ENCODE data around the gene DGKB. TPM values are rescaled to one million over a fixed set of nuclear protein-coding genes. Genes with fewer than 3 reads are reported as not detected.

Gene DGKB
- total and polyA plus RNA-seq, 2 of the 8 experiments (the other 6 are each of a cell fraction or from before 2014, with no cell fraction given), result 1.9 to 2.6 TPM

DNA sequence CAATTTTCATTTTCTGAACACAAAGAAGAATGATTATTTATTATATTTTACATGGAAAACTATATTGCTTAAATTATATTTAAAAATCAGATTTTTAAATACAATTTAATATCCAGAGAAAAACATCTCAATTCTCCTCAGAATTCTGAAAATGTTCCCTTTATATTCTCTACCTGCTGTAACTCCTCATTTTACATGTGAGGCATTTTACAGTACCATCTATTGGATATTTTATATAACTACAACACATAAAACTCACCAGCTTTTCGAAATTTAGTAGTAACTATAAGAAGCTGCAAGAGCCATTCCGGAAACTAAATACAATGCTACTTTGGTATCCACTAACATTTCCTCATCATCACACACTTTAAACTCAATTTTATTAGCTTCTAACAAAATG lies 264.6 kb downstream of the DGKB start (continued):
- TF ChIP-seq CBX5 (IDR thresholded peaks at IDR 0.05; ENCODE audit: low read depth, low read length), result no peak
- TF ChIP-seq CBX8 (IDR thresholded peaks at IDR 0.05; ENCODE audit: borderline replicate concordance, low read depth, low read length), result no peak
- TF ChIP-seq POLR2A (IDR thresholded peaks at IDR 0.05; ENCODE audit: control extremely low read depth in 1 of 2, low read depth in 2 of 2, low read length in 2 of 2), result no peak

All from H1 (cell line).